ENCODE measurements around the gene SEPHS2.

DNA sequence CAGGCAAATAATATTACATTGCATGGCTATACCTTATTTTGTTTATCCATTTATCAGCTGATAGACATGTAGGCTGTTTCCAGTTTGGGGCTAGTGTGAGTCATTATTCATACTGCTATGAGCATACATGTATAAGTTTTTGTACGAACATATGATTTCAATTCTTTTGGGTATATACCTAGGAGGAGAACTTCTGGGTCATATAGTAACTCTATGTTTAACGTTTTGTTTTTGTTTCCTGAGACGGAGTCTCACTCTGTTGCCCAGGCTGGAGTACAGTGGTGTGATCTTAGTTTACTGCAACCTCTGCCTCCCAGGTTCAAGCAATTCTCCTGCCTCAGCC lies 24.5 kb upstream of the SEPHS2 start:
- TF ChIP-seq EZH2phosphoT487 (IDR thresholded peaks at IDR 0.05) (no peak), CTCF (IDR thresholded peaks at IDR 0.05) (no peak)
